Bone marrow (tissue), 2 donors: ENCODE data around the gene IMPA2.
"Not testable (repeated sequence)": the region's sequence is repeated elsewhere in the genome, so short reads cannot be mapped to it uniquely, and the experiment has no call there.

ENCODE experiments used
- DNase-seq, 2 donors: peaks; one replicate each; lab custom pipeline; 2025; lab: John Stamatoyannopoulos, UW

The IMPA2 gene

GRCh38 chr18:12029786-12030584 lies 48.7 kb downstream of the IMPA2 start:
- DNase-seq, result no peak

GRCh38 chr18:12030670-12031069 lies 49.4 kb downstream of the IMPA2 start:
- no peak for DNase-seq

GRCh38 chr18:12031181-12031580 lies 49.9 kb downstream of the IMPA2 start:
- no peak for DNase-seq

GRCh38 chr18:12031846-12032245 lies 50.5 kb downstream of the IMPA2 start:
- no peak for DNase-seq

- DNase-seq, result no peak
Observed at GRCh38 chr18:12032786-12033642, 51.7 kb downstream of the IMPA2 start.

GRCh38 chr18:12033643-12034025 lies 52.3 kb downstream of the IMPA2 start:
- no peak for DNase-seq

- no peak for DNase-seq
Observed at GRCh38 chr18:12034241-12035100, 53.2 kb downstream of the IMPA2 start.

GRCh38 chr18:12035481-12035880 lies 54.2 kb downstream of the IMPA2 start:
- DNase-seq, result no peak

- DNase-seq, result no peak
Observed at GRCh38 chr18:12036201-12036751, 55.0 kb downstream of the IMPA2 start.

GRCh38 chr18:12038082-12038638 lies 56.9 kb downstream of the IMPA2 start:
- DNase-seq, result no peak

- peak; percentile 33 to 47 for DNase-seq
Observed at GRCh38 chr18:12038639-12039539, 57.6 kb downstream of the IMPA2 start.

GRCh38 chr18:12039540-12039930 lies 58.2 kb downstream of the IMPA2 start:
- not testable (repeated sequence) for DNase-seq

GRCh38 chr18:12041561-12041960 lies 60.3 kb downstream of the IMPA2 start:
- no peak for DNase-seq

- DNase-seq, result no peak
Observed at GRCh38 chr18:12043811-12044210, 62.5 kb downstream of the IMPA2 start.

- DNase-seq, result no peak
Observed at GRCh38 chr18:12044591-12044990, 63.3 kb downstream of the IMPA2 start.

- DNase-seq, result no peak
Observed at GRCh38 chr18:12046046-12046750, 64.9 kb downstream of the IMPA2 start.

GRCh38 chr18:12046751-12047335 lies 65.5 kb downstream of the IMPA2 start:
- DNase-seq, result no peak

GRCh38 chr18:12048010-12048826 lies 66.9 kb downstream of the IMPA2 start:
- DNase-seq, result no peak

- DNase-seq, result no peak
Observed at GRCh38 chr18:12048827-12049175, 67.5 kb downstream of the IMPA2 start.
